ENCODE results near the gene AGBL1.

Gene AGBL1

DNA sequence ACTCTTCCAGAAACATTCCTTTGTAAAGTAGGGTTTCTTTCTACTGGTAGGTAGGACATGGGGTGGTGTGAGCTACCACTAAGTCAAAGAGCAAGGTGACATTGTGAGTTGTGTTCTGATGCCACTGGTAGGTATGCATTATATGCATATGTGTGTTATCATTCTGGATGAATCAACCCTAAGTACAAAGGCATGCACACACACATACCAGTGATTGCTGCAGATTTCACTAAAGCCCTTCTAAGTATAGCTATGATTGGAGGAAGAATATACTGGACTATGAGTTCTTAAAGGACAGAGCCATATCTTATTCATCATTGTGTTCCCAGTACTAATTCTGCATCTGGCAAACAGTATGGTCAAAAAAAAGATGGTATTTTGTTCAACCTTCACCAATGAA, 646.0 kb downstream of the AGBL1 start:
- Mint-ChIP-seq H3K4me3 (no peak overlapping the region), H3K4me1 (no peaks in the 10 kb centered on the region), H3K27me3 (ENCODE audit: low read depth) (peaks cover 4% of the 10 kb centered on the region), H3K9me3 (no peaks in the 10 kb centered on the region), H3K36me3 (ENCODE audit: low read depth) (no peaks in the 10 kb centered on the region), H3K27ac (no peak overlapping the region)
- TF ChIP-seq, protein P1, sequence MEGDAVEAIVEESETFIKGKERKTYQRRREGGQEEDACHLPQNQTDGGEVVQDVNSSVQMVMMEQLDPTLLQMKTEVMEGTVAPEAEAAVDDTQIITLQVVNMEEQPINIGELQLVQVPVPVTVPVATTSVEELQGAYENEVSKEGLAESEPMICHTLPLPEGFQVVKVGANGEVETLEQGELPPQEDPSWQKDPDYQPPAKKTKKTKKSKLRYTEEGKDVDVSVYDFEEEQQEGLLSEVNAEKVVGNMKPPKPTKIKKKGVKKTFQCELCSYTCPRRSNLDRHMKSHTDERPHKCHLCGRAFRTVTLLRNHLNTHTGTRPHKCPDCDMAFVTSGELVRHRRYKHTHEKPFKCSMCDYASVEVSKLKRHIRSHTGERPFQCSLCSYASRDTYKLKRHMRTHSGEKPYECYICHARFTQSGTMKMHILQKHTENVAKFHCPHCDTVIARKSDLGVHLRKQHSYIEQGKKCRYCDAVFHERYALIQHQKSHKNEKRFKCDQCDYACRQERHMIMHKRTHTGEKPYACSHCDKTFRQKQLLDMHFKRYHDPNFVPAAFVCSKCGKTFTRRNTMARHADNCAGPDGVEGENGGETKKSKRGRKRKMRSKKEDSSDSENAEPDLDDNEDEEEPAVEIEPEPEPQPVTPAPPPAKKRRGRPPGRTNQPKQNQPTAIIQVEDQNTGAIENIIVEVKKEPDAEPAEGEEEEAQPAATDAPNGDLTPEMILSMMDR (IDR thresholded peaks at IDR 0.05; ENCODE audit: unreplicated experiment in 3 of 3) = no peak

DNA sequence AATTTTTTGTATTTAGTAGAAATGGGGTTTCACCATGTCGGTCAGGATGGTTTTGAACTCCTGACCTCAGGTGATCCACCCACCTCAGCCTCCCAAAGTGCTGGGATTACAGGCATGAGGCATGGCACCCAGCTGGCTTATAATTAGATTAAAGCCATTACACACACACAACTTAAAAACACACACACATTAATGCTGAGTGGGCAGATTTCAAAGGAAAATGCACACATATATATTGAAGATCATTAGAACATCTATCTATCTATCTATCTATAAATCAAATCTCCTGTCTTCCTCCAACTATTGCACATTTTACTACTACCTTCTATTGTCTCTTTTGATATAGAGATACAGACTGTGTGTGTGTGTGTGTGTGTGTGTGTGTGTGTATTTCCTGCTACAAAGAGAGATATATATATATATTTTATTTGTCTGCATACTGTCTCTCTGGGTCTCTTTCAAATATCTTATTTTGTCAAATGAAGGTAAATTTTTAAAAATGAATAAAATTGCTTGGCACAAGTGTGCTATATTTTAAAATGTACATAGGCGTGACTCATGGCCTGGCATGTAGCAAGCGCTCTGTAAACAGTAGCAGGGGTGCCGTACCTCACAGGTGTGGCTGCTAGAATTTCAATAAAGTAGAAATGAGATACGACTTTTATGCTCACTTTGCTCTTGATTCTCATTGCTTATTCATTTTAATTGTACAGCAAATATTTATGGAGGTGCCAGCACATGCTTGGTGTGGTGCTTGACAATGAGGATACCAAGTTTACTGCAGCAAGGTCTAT, 655.8 kb downstream of the AGBL1 start:
- no peaks in the 10 kb centered on the region for H3K36me3 Mint-ChIP-seq (ENCODE audit: low read depth)
- no peaks in the 10 kb centered on the region for H3K9me3 Mint-ChIP-seq
- TF ChIP-seq, protein P1 (IDR thresholded peaks at IDR 0.05; ENCODE audit: unreplicated experiment in 3 of 3) = no peak
- no peak overlapping the region for H3K4me3 Mint-ChIP-seq
- H3K4me1 Mint-ChIP-seq = no peaks in the 10 kb centered on the region
- no peak overlapping the region for H3K27ac Mint-ChIP-seq
- no peaks in the 10 kb centered on the region for H3K27me3 Mint-ChIP-seq (ENCODE audit: low read depth)

DNA sequence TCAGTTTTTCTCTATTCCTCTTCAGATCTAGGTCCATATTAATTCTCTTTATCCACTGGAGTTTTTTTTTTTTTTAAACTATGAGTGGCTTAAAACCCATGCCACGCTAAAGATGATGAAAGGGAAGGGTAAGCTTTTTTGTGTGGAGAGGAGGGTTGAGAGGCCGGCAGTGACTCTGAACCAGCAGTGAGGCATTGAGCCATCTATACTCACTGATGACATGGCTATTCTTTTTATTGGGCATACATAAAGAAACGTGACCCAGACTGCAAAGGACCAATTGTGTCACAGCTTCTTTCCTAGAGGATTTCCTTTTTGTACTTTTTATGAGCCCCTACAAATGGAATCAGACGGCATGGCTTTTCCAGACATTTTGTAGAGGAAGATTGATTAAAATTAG, 662.2 kb downstream of the AGBL1 start:
- Mint-ChIP-seq H3K4me1 (no peaks in the 10 kb centered on the region), H3K27ac (no peak overlapping the region), H3K36me3 (ENCODE audit: low read depth) (no peaks in the 10 kb centered on the region), H3K4me3 (no peak overlapping the region), H3K9me3 (no peaks in the 10 kb centered on the region), H3K27me3 (ENCODE audit: low read depth) (no peaks in the 10 kb centered on the region)
- TF ChIP-seq, protein P1 (IDR thresholded peaks at IDR 0.05; ENCODE audit: unreplicated experiment in 3 of 3) = no peak

DNA sequence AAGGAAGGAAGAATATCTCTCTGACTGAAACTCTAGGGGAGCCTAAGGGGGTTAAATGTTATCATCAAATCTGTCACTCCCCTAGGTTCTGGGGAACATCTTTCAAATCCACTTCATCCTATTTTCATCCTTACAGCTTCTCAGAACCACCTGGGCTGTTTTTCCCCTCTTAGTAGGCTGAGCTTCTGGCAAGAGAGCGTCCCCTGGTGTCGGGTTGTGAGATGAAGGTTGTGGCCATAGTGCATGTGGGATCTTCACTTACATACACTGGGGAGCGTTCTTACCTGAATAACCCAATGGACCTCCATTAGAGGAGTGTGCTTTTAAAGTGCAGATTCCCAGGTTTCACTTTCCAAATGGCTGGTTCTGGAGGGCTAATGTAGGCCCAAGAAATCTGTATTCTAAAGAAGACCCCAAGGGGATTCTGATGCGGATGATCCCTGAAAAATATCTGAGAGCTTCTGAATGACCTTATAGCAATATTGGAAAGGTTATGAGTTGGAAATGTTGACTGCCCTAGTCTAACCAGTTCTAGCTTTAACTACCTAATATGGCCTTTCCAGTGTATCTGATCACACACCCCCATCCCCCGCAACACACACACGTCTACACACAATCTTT, 663.7 kb downstream of the AGBL1 start:
- Mint-ChIP-seq H3K9me3 (no peaks in the 10 kb centered on the region), H3K27me3 (ENCODE audit: low read depth) (no peaks in the 10 kb centered on the region), H3K4me3 (no peak overlapping the region), H3K4me1 (no peaks in the 10 kb centered on the region), H3K27ac (no peak overlapping the region), H3K36me3 (ENCODE audit: low read depth) (no peaks in the 10 kb centered on the region)
- TF ChIP-seq, protein P1 (IDR thresholded peaks at IDR 0.05; ENCODE audit: unreplicated experiment in 3 of 3) = peak; percentile 45 to 59 (median 57)

DNA sequence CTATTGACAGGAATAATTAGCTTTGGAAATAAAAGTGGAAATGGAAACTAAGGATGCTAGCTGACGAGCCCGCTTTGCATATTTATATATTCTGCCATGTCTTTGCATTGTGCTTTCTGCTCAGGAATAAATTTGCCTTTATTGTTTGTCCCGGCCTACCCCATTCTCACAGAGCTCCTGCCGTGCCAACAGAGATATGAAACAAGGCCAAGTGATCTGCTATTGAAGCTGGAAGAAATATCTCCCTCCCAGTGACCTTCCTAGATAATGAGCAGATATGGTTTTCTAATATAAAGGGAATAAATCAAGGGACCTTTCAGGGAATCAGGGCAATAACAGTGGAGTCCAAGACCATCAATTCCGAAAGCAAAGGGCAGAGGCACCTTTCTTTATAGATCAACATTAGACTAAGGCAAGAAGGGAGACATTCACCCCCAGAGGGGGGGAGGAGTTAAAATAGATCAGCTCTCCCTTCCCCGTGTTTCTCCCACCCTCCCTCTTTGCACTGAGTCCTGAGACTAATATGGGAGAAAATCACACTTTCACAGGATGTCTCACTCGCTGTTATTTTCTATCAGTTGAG, 664.6 kb downstream of the AGBL1 start:
- Mint-ChIP-seq H3K27me3 (ENCODE audit: low read depth) (no peaks in the 10 kb centered on the region), H3K36me3 (ENCODE audit: low read depth) (no peaks in the 10 kb centered on the region), H3K4me1 (no peaks in the 10 kb centered on the region), H3K9me3 (no peaks in the 10 kb centered on the region), H3K4me3 (no peak overlapping the region), H3K27ac (no peak overlapping the region)
- TF ChIP-seq, protein P1 (IDR thresholded peaks at IDR 0.05; ENCODE audit: unreplicated experiment in 3 of 3) = no peak

Data from nephron (organoid).